ENCODE measurements around the gene FGD1.

Gene FGD1

DNA sequence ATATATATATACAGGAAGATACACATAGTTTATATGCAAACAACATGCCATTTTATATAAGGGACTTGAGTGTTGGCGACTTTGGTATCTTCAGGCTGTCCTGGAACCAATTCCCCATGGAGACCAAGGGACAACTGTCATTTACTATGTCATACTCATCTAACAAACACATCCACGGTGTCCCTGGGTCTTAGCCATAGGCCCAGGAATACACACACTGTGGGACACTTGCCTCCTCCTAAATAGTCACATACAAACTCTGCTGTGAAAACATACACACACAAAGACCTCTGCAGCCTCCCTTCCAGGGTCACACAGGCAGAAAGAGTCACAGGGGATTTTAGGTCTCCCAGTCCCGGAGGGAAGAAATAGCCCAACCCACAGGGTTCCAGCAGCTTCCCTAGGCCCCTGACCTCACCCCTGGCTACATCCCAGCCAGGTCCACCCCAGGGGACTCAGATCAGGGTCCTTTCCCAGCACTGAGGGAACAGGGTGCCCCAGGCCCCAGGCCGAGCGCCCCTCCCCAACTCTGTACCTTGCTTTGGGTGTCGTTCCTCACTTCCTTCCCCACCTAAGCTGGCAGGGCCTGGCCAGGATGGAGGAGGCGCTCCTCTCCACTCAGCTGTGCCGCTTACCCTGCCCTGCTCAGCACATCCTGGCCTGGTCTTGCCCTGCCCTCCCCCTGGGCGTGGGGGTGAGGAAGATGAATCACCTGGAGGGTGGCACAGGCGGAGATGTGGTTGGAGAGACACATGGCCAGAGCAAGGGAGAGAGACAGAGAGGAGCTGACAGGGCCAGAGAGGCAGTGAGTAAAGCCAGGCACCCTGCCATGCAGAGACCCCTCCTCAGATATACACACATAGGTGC, 21.8 kb downstream of the FGD1 start:
- in situ Hi-C loops (cut with MboI; ENCODE audit: low sequenced_read_pairs): no loop called here

DNA sequence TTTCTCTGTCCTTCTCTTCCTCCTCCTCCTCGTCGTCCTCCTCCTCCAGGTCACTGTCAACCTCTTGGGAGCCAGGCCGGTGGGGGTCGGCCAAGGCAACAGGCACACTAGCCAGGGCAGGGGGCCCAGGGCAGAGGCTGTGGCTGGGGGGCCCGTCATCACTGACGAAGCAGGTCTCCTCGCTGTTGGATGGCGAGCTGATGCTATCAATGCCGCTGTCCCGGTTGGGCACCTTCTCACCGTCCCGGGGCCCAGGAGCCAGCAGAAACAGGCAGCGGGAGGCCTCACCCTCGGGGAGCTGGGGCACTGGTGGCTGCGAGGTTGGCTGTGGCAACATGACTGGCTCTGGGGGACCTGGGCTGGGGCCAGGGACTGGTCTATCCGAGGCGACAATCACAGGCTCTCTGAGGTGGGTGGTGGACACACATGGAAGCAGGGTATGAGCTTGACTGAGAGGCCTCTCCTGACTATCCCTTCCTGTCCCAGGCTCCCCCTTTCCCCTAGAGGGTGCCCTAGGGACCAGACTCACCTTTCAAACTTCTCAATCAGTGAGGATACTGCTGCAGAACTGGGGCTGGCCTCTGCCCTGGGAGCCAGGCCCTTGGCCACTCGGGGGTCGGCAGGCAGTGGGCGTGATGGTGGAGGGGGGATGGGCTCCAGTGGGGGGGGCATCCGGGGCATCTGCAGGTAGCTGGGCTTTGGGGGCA, 25.8 kb downstream of the FGD1 start:
- in situ Hi-C loops (cut with MboI; ENCODE audit: low sequenced_read_pairs): no loop called here

DNA sequence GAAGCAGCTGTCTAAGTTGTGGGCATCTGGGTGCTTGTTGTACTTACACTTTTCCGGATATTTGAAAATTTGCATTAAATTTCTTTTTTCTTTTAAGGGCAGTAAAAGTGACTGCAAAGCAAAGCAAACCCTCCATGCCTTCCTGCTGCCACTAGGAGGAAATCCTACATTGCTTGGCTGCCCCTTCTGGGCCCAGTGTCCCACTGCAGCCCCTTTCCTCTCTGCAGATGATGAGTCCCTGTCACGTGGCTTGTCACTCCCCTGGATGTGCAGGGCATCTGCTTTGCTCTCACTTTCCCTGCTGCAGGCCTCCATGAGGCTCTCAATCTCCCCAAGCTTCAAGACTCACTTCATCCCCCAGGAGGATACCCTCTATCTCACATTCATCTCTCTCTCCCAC, 43.1 kb downstream of the FGD1 start:
- in situ Hi-C loops (cut with MboI; ENCODE audit: low sequenced_read_pairs): no loop called here

DNA sequence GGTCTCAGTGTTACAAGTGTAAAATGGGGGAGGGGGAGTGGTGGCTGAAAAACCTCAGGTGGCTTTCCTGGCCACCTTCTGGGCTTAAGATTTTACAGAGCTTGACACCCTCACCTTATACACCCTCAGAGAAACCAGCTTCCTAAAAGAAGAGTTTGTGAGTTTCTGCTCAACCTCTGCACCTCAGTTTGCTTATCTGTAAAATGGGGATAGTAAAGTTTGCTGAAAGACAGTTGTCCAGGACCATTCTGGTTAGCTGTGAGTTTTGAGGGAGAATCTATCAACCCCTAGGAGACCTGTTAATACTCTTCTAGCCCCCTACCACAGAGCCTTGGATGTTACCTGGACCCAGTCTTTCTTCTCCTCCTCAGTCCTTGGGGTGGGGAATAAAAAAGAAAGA, 46.1 kb downstream of the FGD1 start:
- in situ Hi-C loops (cut with MboI; ENCODE audit: low sequenced_read_pairs): no loop called here

DNA sequence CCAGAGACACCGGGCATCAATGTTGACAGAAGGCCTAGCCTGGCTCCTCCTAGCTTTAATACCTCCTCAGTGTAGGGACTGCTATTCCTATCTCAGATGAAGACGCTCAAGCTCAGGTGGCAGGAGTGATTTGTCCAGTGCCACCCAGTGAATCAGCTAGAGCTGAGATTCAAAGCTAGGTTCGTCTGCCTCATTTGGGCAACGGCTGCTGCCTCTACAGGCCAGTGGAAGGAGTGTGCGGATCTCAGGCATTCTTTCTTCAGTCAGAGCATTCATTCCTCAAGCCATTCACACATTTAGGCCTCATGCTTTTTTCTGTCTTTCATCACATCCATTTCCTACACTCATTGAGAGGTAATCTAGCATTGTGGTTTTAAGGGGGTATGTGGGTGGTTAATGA, 48.6 kb downstream of the FGD1 start:
- in situ Hi-C loops (cut with MboI; ENCODE audit: low sequenced_read_pairs): no loop called here

DNA sequence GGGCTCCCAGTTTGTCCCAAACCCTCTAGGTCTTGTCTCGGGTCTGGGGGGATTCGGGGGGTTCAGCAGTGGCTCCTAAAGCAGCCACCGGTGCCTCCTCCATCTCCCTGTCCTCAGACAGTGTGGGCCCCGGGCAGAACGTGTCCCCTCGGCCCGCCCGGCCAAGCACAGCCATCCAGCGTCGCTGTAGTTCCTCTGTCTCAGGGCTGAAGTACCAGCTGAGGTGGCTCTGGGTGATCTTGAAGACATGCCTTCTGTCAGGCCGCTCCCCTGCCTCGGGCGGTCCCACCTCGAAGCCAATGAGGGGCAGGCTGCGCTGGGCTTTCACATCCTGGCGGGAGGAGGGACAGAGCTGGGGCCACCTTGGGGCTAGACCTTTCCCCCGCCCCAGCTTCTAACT, 50.0 kb downstream of the FGD1 start:
- in situ Hi-C loops (cut with MboI; ENCODE audit: low sequenced_read_pairs): no loop called here

DNA sequence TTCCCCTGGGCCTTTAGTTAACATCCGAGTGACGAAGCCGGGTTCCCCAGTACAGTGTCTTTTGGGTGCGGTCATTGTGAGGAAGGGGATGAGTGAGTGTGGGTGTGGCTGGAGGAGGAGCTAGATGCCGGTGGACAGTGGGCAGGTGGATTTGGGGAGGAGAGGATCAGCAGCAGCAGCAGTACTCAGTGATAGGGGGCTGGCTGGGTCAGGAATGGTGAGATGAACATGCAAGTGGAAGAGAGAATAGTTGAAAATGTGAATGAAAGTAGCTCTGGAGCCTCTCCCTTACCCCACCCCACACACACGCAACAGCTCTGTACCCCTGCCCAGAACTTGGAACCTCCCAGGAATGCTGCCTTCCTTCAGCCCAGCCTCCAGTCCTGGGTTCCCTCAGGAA, 51.3 kb downstream of the FGD1 start:
- in situ Hi-C loops (cut with MboI; ENCODE audit: low sequenced_read_pairs): no loop called here

DNA sequence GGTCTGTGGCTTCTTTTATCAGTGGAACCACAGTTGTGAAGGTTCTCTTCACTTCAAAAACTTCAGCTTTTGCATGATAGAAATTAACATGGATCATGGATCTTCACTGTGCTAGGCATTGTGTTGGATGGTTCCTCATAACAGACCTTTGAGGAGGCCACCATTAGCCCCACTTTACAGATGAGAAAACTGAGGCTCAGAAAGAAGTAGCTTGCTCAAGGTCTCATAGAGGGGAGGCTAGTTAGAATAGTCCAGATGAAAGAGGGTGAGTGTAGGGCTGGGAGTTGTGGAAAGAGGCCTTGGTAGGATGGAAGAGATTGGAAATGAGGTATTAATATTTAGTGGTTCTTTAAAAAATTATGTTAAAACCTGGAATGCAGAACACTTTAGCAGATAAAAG, 53.2 kb downstream of the FGD1 start:
- in situ Hi-C loops (cut with MboI; ENCODE audit: low sequenced_read_pairs): no loop called here

DNA sequence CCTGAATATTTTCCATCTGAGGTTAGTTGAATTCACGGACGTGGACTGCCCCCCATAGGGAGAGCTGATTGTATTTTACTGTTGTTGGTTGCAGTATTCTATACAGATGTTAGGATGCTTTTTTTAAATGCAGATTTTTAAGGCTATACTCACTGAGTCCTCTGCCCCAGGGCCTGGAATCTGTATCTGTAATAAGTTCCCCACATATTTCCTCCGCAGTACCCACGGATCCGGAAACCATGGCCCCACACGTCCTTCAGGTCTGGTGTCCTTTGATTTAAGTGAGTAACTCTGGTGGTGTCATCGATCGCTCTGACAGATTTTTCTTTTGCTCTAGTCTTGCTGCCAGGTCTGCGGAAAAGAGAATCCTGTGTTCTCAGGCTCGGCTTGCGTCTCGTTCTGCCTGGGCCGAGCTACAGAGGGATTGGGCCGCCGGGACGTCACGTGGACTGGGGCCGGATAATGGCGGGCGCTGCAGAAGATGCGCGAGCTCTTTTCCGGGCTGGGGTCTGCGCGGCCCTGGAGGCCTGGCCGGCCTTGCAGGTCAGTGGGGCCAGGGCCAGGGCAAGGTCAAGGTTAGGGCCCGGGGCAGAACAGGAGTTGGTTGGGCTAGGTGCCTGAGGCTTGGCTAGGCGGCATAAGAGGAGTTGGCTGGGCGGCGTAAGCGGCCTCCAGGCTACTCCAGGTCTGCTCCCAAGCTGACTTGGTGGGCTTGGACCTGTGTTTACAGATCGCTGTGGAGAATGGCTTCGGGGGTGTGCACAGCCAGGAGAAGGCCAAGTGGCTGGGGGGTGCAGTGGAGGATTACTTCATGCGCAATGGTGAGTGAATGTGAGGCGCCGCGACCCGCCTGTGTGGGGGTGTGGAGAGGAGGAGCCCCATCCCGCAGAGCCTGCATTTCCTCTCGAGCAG, 55.8 kb downstream of the FGD1 start, which contains the start of gene TSR2:
Gene TSR2 (plus strand): TSS at position 445 of the 912 bp plus-strand sequence. CDS start 18 bp downstream, at position 463.
- in situ Hi-C loops (cut with MboI; ENCODE audit: low sequenced_read_pairs): no loop called here

DNA sequence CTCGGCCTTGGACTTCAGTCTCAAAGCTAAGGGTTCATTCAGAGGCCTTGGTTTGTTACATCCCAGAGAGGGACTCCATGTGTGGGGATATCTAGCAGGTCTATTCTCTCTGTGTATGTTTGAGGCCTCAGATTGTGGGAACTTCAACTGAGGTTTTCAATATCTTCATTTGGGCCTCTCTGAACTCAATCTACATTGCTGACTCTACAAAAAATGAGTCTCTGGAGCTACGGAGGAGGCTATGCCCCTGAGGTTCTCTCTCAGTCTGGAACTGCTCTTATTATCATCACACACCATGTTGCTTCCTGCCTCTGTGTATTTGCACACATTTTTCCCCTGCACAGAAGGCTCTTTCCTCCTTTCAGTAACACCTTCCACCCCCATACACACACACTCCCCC, 60.9 kb downstream of the FGD1 start:
- in situ Hi-C loops (cut with MboI; ENCODE audit: low sequenced_read_pairs): no loop called here

DNA sequence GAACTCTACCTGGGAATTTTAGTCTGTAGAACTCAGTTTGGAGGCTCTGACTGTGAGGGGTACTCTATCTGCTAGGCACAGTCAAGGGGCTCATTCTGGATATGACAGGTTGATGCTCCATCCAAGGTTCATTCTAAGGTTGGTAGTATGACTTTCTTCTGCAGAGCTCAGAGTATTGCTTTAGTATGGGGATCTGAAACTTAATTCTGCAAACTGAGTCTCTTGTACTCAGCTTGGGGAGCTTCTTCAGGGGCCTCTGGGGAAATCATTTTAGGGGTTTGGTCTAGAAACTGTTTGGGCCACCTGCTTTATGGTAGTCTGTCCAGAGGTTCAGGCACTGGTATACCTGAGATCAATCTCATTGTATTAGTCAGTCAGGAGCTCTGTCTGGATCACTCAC, 65.5 kb downstream of the FGD1 start:
- in situ Hi-C loops (cut with MboI; ENCODE audit: low sequenced_read_pairs): no loop called here

DNA sequence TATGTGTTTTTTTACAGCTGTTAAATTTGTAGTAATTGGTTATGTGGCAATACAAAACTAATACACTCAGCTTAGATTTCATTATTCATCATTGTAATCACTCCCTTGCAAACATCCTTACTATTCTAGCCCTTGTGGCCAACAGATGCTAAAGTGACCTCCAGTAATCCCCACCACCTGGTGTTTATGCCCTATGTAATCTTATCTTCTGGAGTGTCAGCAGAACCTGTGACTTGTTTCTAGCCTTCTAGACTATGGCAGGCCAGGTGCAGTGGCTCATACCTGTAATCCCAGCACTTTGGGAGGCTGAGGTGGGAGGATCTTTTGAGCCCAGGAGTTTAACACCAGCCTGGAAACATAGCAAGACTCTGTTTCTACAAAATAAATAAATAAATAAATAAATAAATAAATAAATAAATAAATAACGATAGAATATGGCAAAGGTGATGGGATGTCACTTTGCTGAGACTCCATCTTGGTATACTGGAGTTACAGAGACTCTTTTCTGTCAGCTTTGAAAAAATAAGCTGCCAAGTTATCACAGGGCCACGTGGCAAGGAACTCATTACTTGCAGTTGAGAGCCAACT, 68.1 kb downstream of the FGD1 start:
- in situ Hi-C loops (cut with MboI; ENCODE audit: low sequenced_read_pairs): no loop called here

DNA sequence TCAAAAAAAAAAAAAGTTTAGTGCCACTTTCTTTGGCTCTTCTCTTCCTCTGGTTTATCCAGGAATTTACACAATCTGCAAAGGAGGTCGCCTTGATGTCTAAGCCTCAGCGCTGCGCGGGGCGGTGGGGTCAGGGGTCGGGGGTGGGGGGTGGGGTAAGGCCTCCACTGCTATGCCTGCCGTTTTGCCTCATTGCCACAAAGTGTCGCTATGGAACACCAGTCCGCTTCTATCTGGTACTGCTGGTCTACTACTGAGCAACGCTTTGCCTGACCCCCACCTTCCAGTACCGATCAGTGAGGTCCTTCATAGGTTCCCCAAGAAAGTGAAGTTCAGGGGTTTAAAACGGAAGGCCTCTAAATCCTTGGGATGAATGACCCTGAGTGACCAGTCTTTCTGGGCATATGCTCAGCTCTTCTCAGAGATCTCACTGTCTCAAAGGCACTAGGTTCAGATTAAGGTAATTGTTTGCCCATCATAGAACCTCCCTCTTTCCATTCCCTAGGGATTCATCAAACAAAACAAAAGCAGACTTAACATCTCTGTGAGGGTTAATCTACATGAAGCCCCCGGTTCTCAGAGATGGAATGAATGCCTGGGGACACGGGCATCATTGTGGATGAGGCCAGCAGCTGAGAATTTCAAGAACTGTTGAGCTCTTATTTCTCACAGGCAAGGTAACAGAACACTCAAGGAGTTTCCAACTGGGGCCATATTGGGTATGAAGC, 72.7 kb downstream of the FGD1 start:
- in situ Hi-C loops (cut with MboI; ENCODE audit: low sequenced_read_pairs): no loop called here

DNA sequence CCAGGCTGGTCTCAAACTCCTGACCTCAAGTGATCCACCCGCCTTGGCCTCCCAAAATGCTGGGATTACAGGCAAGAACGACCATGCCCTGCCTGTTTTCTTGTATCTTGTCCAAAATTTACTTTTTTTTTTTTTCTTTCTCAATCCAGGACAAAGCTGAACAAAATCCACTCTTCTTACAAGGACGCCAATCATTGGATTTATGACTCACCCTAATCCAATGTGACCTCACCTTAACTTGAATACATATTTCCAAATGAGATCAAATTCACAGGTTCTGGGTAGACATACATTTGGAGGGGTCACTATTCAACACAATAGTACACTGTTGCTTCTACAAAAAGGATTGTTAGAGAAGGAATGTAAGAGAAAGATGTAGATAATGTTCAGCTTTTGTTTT, 73.9 kb downstream of the FGD1 start:
- in situ Hi-C loops (cut with MboI; ENCODE audit: low sequenced_read_pairs): no loop called here

DNA sequence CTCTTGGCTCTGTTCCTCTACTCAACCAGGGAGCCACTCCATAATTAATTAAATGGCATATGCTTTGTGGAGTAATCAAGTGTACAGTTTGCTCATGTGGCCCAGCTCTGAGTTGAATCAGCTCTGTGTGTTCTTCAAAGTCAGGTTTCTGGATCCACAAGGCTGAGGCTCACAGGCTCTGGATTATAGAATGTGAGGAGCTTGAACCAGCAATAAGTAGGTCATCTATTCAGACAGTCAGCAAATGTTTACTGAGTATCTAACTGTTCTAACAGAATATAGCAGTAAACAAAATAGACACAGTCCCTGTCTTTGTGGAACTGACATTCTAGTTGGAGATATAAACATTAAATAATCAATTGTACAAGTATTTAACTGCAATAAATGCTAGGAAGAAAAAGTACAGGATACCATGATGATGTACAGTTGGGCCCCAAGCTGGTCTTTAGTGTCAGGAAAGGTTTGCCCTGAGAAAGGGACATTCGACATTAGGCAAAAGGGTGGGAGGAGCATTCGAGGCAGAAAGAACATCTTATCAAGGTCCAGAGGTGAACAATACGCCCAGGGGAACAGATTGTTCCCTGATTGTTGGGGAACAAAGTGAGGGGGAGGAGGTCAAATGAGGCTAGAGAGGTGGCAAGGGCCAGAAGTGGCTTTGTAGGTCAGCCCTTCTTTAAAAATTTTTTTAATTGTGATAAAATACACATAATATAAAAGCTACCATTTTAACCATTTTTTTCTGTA, 76.3 kb downstream of the FGD1 start:
- in situ Hi-C loops (cut with MboI; ENCODE audit: low sequenced_read_pairs): no loop called here

DNA sequence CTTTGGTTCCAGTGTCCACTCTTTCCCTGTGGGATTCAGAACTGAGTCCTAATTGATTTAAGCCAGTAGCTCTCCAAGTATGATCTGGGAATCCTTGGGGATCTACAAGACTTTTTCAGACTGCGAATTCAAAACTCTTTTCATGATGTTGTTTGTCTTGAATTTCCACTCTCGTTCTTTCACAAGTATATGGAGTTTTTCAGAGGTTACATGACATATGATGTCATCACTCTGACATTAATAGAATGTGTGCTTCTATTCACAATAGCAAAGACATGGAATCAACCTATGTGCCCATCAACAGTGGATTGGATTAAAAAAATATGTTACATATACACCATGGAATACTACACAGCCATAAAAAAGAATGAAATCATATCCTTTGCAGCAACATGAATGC, 79.1 kb downstream of the FGD1 start:
- in situ Hi-C loops (cut with MboI; ENCODE audit: low sequenced_read_pairs): no loop called here

DNA sequence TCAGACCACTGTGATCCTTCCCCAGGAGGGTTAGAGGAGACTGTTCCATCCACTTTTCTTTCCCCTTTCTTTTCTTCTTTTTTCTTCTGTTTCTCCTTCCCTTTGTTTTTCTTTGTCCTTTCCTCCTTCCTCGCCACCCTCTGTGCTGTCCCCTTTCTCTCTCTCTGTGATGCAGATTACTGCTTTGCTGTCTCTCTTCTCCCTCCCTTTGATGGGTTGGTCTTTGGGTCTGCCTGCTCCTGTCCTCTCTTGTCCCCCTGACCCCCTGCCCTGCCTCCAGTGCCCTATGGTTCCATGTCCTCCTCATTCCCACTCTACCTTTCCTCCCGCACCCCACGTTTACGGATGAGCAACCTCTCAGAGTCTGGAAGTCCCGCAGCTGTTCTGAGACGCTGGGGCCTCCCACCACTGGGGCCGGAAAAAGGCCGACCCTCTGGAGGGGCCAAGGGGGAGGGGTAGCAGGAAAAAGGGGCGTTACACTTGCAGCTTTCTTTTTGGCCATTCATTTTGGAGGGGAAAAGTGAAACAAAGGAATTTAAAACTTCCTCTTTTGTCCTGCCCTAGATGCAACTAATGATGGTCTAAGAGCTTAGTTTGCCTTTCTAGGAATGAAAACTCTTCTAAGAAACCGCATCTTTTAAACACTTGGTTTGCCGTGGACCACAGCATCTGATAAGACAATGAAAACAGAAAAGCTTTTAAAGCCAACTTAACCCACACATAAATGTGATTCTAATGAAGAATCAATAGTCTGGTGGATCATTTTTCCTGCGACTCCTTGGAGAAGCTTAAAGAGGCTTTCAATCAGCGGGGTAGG, 80.3 kb downstream of the FGD1 start:
- in situ Hi-C loops (cut with MboI; ENCODE audit: low sequenced_read_pairs): no loop called here

DNA sequence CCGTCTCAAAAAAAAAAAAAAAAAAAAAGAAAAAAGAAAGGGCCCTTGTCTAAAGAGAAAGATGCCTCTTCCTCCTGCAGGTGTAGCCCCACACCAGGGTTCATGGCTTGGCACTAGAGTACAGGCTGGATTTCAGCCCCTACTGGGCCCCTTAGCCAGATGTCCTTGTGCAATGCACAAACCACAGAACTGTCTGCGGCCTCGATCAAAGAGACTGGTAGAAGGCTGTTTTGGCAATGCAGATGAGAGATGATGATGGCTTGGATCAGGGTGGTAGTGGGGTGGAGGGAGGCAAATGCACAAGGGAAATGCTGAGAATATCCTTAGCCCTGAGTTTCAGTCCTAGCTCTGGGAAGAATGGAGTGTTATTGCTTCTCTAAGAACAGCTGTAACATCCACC, 82.3 kb downstream of the FGD1 start:
- in situ Hi-C loops (cut with MboI; ENCODE audit: low sequenced_read_pairs): no loop called here

DNA sequence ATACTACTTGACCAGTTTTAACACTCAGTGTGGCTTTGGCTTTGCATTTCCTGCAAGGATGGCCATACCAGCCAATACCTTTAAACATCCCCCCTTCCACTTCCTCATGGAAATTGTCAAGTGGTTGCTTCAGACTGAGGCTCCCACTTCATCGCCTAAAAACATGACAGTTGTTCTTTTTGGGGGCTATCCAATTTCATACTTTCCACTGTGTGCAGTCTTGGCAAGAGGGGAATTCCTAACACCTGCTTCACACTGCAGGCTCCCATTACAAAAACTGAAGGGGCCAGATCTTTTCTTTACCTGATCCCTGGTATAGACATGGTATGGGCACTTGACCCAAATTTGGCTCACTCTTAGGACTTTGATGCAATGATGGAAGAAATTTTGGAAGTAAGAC, 84.3 kb downstream of the FGD1 start:
- in situ Hi-C loops (cut with MboI; ENCODE audit: low sequenced_read_pairs): no loop called here

All from HL-60/S4 treated with retinoic acid at 250 ng/mL for 4 days and 3 days (cell line).